ENCODE measurements around the gene WWOX. TPM values are rescaled to one million over a fixed set of nuclear protein-coding genes. Genes with fewer than 3 reads are reported as not detected.

WWOX gene
- total RNA-seq, 1 donor from 2014 or later, result 19.2 TPM

DNA sequence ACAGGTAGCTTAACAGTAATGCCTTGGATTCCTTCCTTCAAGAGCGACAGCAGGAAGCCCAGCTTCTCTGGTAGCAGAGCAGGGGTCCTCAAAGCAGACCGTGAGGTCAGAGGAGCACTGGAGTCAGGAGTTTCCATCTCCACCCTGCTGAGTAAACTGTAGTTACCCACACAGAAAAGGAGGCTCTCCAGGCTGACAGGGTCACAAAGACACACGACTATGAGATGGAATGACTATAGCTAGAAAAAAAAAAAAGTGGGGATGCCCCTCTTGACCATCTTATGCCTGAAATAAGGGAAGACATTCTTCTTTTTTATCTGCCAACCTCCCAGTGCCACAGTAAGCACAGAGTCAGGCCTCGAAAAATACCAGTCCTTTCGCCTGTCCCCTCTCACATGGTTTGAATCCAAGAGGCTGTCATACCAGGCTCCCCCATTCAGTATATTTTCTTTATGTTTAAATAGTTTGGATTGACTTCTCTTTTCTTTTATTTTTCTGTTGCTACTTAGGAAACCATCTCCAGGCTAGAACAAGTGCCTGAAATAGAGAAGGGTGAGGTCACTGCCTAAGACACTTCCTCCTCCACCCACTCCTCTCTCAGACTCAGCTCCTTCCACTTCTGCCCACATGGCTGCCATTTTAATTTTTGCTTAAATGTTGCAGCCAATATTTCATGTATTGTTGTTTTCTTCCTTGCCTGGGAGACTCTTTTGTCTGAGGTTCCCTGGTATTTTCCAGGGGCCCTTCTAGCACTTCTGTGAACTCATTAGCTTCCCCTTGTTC lies 793.7 kb downstream of the WWOX start:
- ATAC-seq (peak; percentile 63 to 83), DNase-seq (no peak)
- peaks cover 5% of the 10 kb centered on the region for H3K4me1 ChIP-seq
- TF ChIP-seq, protein P1, sequence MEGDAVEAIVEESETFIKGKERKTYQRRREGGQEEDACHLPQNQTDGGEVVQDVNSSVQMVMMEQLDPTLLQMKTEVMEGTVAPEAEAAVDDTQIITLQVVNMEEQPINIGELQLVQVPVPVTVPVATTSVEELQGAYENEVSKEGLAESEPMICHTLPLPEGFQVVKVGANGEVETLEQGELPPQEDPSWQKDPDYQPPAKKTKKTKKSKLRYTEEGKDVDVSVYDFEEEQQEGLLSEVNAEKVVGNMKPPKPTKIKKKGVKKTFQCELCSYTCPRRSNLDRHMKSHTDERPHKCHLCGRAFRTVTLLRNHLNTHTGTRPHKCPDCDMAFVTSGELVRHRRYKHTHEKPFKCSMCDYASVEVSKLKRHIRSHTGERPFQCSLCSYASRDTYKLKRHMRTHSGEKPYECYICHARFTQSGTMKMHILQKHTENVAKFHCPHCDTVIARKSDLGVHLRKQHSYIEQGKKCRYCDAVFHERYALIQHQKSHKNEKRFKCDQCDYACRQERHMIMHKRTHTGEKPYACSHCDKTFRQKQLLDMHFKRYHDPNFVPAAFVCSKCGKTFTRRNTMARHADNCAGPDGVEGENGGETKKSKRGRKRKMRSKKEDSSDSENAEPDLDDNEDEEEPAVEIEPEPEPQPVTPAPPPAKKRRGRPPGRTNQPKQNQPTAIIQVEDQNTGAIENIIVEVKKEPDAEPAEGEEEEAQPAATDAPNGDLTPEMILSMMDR (IDR thresholded peaks at IDR 0.05), result no peak
- no peaks in the 10 kb centered on the region for H3K27me3 ChIP-seq (ENCODE audit: low read depth)
- intact Hi-C loops (cut with DNase I), result no loop called here
- no peak overlapping the region for H3K4me3 ChIP-seq
- H3K9me3 ChIP-seq, result no peaks in the 10 kb centered on the region
- H3K36me3 ChIP-seq, result no peaks in the 10 kb centered on the region
- peak overlapping the region; percentile 51 for H3K27ac ChIP-seq

DNA sequence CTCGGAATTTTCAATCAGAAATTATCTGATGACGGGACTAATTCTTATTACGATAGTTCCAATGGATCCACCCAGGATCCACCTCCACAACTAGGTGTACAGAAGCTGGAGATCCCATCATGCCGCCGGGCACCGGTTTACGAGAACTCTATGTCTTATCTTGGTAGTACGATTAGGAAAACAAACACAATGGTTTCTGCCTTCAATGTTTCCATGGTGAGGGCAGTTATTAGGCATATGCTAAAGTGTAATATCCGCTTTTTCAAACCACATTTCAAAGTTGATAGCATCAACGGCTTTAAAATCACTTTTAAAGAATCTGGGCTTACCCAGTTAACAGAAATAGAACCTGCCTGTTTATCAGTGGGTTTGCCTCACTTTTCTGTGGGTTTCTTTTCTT lies 795.4 kb downstream of the WWOX start:
- intact Hi-C loops (cut with DNase I), result no loop called here
- ATAC-seq, result no peak
- no peaks in the 10 kb centered on the region for H3K36me3 ChIP-seq
- H3K4me3 ChIP-seq, result no peak overlapping the region
- DNase-seq, result no peak
- H3K9me3 ChIP-seq, result no peaks in the 10 kb centered on the region
- H3K4me1 ChIP-seq, result peaks cover 5% of the 10 kb centered on the region
- H3K27ac ChIP-seq, result no peak overlapping the region
- TF ChIP-seq, protein P1 (IDR thresholded peaks at IDR 0.05), result no peak
- no peaks in the 10 kb centered on the region for H3K27me3 ChIP-seq (ENCODE audit: low read depth)

DNA sequence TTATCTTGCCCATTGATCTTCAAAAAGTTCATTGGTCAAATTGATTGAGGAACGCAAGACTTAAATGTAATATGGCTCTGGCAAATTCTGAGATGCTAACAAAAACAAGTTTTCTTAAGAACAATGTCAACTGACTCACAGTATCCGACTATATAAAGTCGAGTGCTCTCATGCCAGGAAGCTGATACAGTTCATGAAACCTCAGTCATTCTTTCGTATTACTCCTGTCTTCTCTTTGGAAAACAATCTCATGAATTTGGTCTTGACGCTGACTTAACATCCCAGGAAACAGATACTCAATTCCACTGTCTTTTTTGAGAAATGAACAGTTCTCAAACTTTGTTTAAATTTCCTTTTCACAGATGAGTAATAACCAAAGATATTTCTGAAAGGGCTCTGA lies 796.2 kb downstream of the WWOX start:
- no peak overlapping the region for H3K27ac ChIP-seq

DNA sequence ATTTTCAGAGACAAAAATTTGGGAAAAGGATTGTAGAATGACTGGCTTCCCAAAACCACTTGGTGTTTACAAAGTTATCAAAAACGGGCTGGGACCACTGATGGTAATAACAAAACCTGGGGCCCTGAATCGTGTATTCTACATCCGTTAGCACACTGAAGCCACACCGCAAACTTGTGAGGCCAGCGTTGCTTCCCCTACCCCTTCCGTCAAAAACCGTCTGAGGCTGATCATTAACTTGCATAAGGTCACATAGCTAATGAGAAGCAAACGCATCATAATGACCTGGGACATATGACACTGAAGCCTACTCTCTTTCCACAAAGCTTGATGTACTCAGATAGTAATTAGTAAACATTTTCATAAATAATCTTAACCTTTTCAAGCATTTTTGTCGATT lies 796.8 kb downstream of the WWOX start:
- intact Hi-C loops (cut with DNase I), result no loop called here
- TF ChIP-seq, protein P1 (IDR thresholded peaks at IDR 0.05), result no peak

More for the DNA sequence above, 796.2 kb downstream of the WWOX start:
- Histone ChIP-seq H3K4me3 (no peak overlapping the region), H3K27me3 (ENCODE audit: low read depth) (no peaks in the 10 kb centered on the region), H3K4me1 (peaks cover 5% of the 10 kb centered on the region), H3K36me3 (no peaks in the 10 kb centered on the region), H3K9me3 (no peaks in the 10 kb centered on the region)
- intact Hi-C loops (cut with DNase I), result no loop called here
- TF ChIP-seq, protein P1 (IDR thresholded peaks at IDR 0.05), result no peak
- ATAC-seq (no peak), DNase-seq (no peak)

DNA sequence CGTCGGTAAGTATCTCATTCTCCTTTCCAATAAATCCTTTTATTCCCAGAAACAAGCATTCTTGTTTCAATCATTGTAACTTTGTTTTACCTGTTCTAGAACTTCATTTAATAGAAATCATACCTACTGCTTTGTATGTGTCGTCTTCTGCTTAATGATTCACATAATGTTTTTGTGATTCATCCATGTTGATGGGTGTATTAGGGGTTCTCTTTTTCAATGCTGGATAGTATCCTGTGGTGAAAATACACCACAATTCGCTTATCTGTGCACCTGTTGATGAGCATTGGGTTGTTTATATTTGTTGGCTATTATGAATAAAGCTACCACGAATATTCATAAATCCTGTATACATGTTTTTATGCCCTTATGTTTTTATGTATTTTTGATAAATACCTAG lies 797.8 kb downstream of the WWOX start:
- intact Hi-C loops (cut with DNase I), result no loop called here
- no peak overlapping the region for H3K4me3 ChIP-seq
- no peak overlapping the region for H3K27ac ChIP-seq
- no peaks in the 10 kb centered on the region for H3K27me3 ChIP-seq (ENCODE audit: low read depth)
- ATAC-seq, result no peak
- H3K4me1 ChIP-seq, result peaks cover 5% of the 10 kb centered on the region
- TF ChIP-seq, protein P1 (IDR thresholded peaks at IDR 0.05), result no peak
- no peak for DNase-seq
- H3K36me3 ChIP-seq, result no peaks in the 10 kb centered on the region
- H3K9me3 ChIP-seq, result no peaks in the 10 kb centered on the region

More for the DNA sequence above, 796.8 kb downstream of the WWOX start:
- Histone ChIP-seq H3K9me3 (no peaks in the 10 kb centered on the region), H3K27me3 (ENCODE audit: low read depth) (no peaks in the 10 kb centered on the region), H3K27ac (no peak overlapping the region), H3K4me1 (peaks cover 5% of the 10 kb centered on the region), H3K36me3 (no peaks in the 10 kb centered on the region), H3K4me3 (no peak overlapping the region)
- ATAC-seq, result no peak
- no peak for DNase-seq

Data from lower lobe of right lung (tissue), 2 donors.